Measurements from ENCODE around the gene PRMT5.

The PRMT5 gene

DNA sequence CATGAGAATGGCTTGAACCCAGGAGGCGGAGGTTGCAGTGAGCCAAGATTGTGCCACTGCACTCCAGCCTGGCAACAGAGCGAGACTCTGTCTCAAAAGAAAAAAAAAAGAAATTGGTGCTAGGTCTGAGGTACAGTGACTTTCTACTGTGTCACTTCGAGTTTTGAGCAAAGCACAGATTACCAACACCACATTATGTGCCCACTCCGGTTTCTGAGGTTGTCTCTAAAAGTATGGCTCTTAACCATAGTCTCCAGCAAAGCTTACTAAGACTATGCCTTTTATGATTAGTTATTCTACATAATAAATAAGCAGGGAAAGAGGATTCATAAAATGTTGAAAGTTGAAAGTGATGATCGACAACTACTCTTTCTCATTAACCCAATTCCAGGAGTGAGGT, 18.3 kb downstream of the PRMT5 start:
- no peaks in the 10 kb centered on the region for H3K27me3 ChIP-seq (ENCODE audit: insufficient read depth, low read length, poor library complexity)
- peaks cover 8% of the 10 kb centered on the region for H3K36me3 ChIP-seq (ENCODE audit: control insufficient read depth, insufficient read depth, low read length)
- H4K5ac ChIP-seq (ENCODE audit: low read length): no peak overlapping the region
- H3K4me3 ChIP-seq (ENCODE audit: low read length): no peak overlapping the region
- H3K9ac ChIP-seq (ENCODE audit: low read length): no peak overlapping the region
- no peak overlapping the region for H4K8ac ChIP-seq (ENCODE audit: low read depth, low read length)
- no peak overlapping the region for H3K27ac ChIP-seq (ENCODE audit: low read depth, low read length)
- WGBS (ENCODE audit: extremely low coverage, insufficient coverage, low lambda C conversion rate): no CpG with 5 or more reads among the region's 5 CpGs
- DNase-seq: no peak
- no peak overlapping the region for H3K56ac ChIP-seq (ENCODE audit: low read length)
- no peak overlapping the region for H3K23ac ChIP-seq (ENCODE audit: low read length)
- no peaks in the 10 kb centered on the region for H3K4me1 ChIP-seq (ENCODE audit: control insufficient read depth, low read depth, low read length)
- no peak overlapping the region for H3K4me2 ChIP-seq (ENCODE audit: low read length)
- H3K79me1 ChIP-seq (ENCODE audit: low read length): peaks cover 5% of the 10 kb centered on the region
- H3K79me2 ChIP-seq (ENCODE audit: control insufficient read depth, insufficient read depth, low read length): peaks cover 3% of the 10 kb centered on the region
- no peak overlapping the region for H3K4ac ChIP-seq (ENCODE audit: low read depth, low read length)
- no peak overlapping the region for H2BK120ac ChIP-seq (ENCODE audit: low read depth, low read length)
- no peak overlapping the region for H2BK5ac ChIP-seq (ENCODE audit: low read length)
- no peak overlapping the region for H2AK5ac ChIP-seq (ENCODE audit: low read length)
- no peak overlapping the region for H2BK15ac ChIP-seq (replicated peaks; ENCODE audit: low read depth)
- no peak overlapping the region for H3K18ac ChIP-seq (ENCODE audit: low read length)

- no peak overlapping the region for H3K27ac ChIP-seq (ENCODE audit: low read depth, low read length)
- no peak overlapping the region for H3K56ac ChIP-seq (ENCODE audit: low read length)
- H2AK5ac ChIP-seq (ENCODE audit: low read length): no peak overlapping the region
- no peak overlapping the region for H3K9ac ChIP-seq (ENCODE audit: low read length)
- H3K23ac ChIP-seq (ENCODE audit: low read length): no peak overlapping the region
- no peak overlapping the region for H2BK5ac ChIP-seq (ENCODE audit: low read length)
- no peak overlapping the region for H4K8ac ChIP-seq (ENCODE audit: low read depth, low read length)
- H3K4me3 ChIP-seq (ENCODE audit: low read length): no peak overlapping the region
- H3K27me3 ChIP-seq (ENCODE audit: insufficient read depth, low read length, poor library complexity): no peaks in the 10 kb centered on the region
- peaks cover 3% of the 10 kb centered on the region for H3K79me2 ChIP-seq (ENCODE audit: control insufficient read depth, insufficient read depth, low read length)
- H3K4me2 ChIP-seq (ENCODE audit: low read length): no peak overlapping the region
- H3K4ac ChIP-seq (ENCODE audit: low read depth, low read length): no peak overlapping the region
- no peak overlapping the region for H4K5ac ChIP-seq (ENCODE audit: low read length)
- no peaks in the 10 kb centered on the region for H3K4me1 ChIP-seq (ENCODE audit: control insufficient read depth, low read depth, low read length)
- peaks cover 13% of the 10 kb centered on the region for H3K36me3 ChIP-seq (ENCODE audit: control insufficient read depth, insufficient read depth, low read length)
- no peak overlapping the region for H2BK120ac ChIP-seq (ENCODE audit: low read depth, low read length)
- H2BK15ac ChIP-seq (replicated peaks; ENCODE audit: low read depth): no peak overlapping the region
- H3K79me1 ChIP-seq (ENCODE audit: low read length): peaks cover 5% of the 10 kb centered on the region
- H3K18ac ChIP-seq (ENCODE audit: low read length): no peak overlapping the region
- no peak for DNase-seq
- no CpG with 5 or more reads among the region's 8 CpGs for WGBS (ENCODE audit: extremely low coverage, insufficient coverage, low lambda C conversion rate)
Measured at GRCh38 chr14:22908601-22909000, 20.6 kb downstream of the PRMT5 start.

- DNase-seq: no peak
- H3K27me3 ChIP-seq (ENCODE audit: insufficient read depth, low read length, poor library complexity): no peaks in the 10 kb centered on the region
- H3K36me3 ChIP-seq (ENCODE audit: control insufficient read depth, insufficient read depth, low read length): peaks cover 16% of the 10 kb centered on the region
- peaks cover 3% of the 10 kb centered on the region for H3K79me2 ChIP-seq (ENCODE audit: control insufficient read depth, insufficient read depth, low read length)
- H3K79me1 ChIP-seq (ENCODE audit: low read length): peaks cover 5% of the 10 kb centered on the region
- no peak overlapping the region for H3K9ac ChIP-seq (ENCODE audit: low read length)
- H3K4me3 ChIP-seq (ENCODE audit: low read length): no peak overlapping the region
- H3K56ac ChIP-seq (ENCODE audit: low read length): no peak overlapping the region
- no peak overlapping the region for H4K5ac ChIP-seq (ENCODE audit: low read length)
- H3K4me1 ChIP-seq (ENCODE audit: control insufficient read depth, low read depth, low read length): no peaks in the 10 kb centered on the region
- H3K27ac ChIP-seq (ENCODE audit: low read depth, low read length): no peak overlapping the region
- no peak overlapping the region for H3K23ac ChIP-seq (ENCODE audit: low read length)
- no peak overlapping the region for H2BK15ac ChIP-seq (replicated peaks; ENCODE audit: low read depth)
- H2BK5ac ChIP-seq (ENCODE audit: low read length): no peak overlapping the region
- H2AK5ac ChIP-seq (ENCODE audit: low read length): no peak overlapping the region
- no peak overlapping the region for H2BK120ac ChIP-seq (ENCODE audit: low read depth, low read length)
- no peak overlapping the region for H4K8ac ChIP-seq (ENCODE audit: low read depth, low read length)
- WGBS (ENCODE audit: extremely low coverage, insufficient coverage, low lambda C conversion rate): no CpG with 5 or more reads among the region's 3 CpGs
- H3K18ac ChIP-seq (ENCODE audit: low read length): no peak overlapping the region
- H3K4me2 ChIP-seq (ENCODE audit: low read length): no peak overlapping the region
- H3K4ac ChIP-seq (ENCODE audit: low read depth, low read length): no peak overlapping the region
Measured at GRCh38 chr14:22907429-22907828, 21.7 kb downstream of the PRMT5 start.

DNA sequence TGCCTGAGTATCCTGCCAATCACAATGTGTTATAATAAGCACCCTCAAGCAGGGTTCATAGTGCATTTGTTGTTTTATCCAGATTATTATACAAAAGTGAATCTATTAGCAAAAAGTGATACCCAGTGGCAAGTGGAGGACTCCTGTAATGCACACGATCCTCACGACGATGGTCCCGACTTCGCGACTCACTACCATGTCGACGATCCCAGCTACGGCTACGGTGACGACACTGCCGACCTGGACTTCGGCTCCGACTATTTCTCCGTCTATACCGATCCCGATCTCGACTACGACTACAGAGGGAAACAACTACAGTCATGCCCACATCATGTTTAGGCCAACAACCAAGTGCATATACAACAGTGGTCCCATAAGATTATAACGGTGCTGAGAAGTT, 23.1 kb downstream of the PRMT5 start:
- Histone ChIP-seq H3K79me2 (ENCODE audit: control insufficient read depth, insufficient read depth, low read length) (no peaks in the 10 kb centered on the region), H3K36me3 (ENCODE audit: control insufficient read depth, insufficient read depth, low read length) (peaks cover 20% of the 10 kb centered on the region)
- no peak for DNase-seq

GRCh38 chr14:22905627-22906026, 23.5 kb downstream of the PRMT5 start:
- Histone ChIP-seq H3K4me2 (ENCODE audit: low read length) (no peak overlapping the region), H3K4me1 (ENCODE audit: control insufficient read depth, low read depth, low read length) (no peaks in the 10 kb centered on the region), H3K79me2 (ENCODE audit: control insufficient read depth, insufficient read depth, low read length) (no peaks in the 10 kb centered on the region), H3K4me3 (ENCODE audit: low read length) (no peak overlapping the region), H3K9ac (ENCODE audit: low read length) (no peak overlapping the region), H2BK5ac (ENCODE audit: low read length) (no peak overlapping the region), H3K56ac (ENCODE audit: low read length) (no peak overlapping the region), H2AK5ac (ENCODE audit: low read length) (no peak overlapping the region), H3K23ac (ENCODE audit: low read length) (no peak overlapping the region), H3K27me3 (ENCODE audit: insufficient read depth, low read length, poor library complexity) (no peaks in the 10 kb centered on the region), H3K27ac (ENCODE audit: low read depth, low read length) (no peak overlapping the region), H3K79me1 (ENCODE audit: low read length) (peaks cover 2% of the 10 kb centered on the region), H4K5ac (ENCODE audit: low read length) (no peak overlapping the region), H2BK120ac (ENCODE audit: low read depth, low read length) (no peak overlapping the region), H3K36me3 (ENCODE audit: control insufficient read depth, insufficient read depth, low read length) (peaks cover 23% of the 10 kb centered on the region), H2BK15ac (replicated peaks; ENCODE audit: low read depth) (no peak overlapping the region), H4K8ac (ENCODE audit: low read depth, low read length) (no peak overlapping the region), H3K4ac (ENCODE audit: low read depth, low read length) (no peak overlapping the region), H3K18ac (ENCODE audit: low read length) (no peak overlapping the region)
- WGBS (ENCODE audit: extremely low coverage, insufficient coverage, low lambda C conversion rate): no CpG with 5 or more reads among the region's 4 CpGs
- DNase-seq: no peak

More for the DNA sequence above, 23.1 kb downstream of the PRMT5 start:
- Histone ChIP-seq H3K4me3 (ENCODE audit: low read length) (no peak overlapping the region), H3K4ac (ENCODE audit: low read depth, low read length) (no peak overlapping the region), H2BK5ac (ENCODE audit: low read length) (no peak overlapping the region), H3K27me3 (ENCODE audit: insufficient read depth, low read length, poor library complexity) (no peaks in the 10 kb centered on the region), H3K18ac (ENCODE audit: low read length) (no peak overlapping the region), H4K5ac (ENCODE audit: low read length) (no peak overlapping the region), H4K8ac (ENCODE audit: low read depth, low read length) (no peak overlapping the region), H3K9ac (ENCODE audit: low read length) (no peak overlapping the region), H3K79me1 (ENCODE audit: low read length) (peaks cover 2% of the 10 kb centered on the region), H3K4me1 (ENCODE audit: control insufficient read depth, low read depth, low read length) (no peaks in the 10 kb centered on the region), H3K56ac (ENCODE audit: low read length) (no peak overlapping the region), H2AK5ac (ENCODE audit: low read length) (no peak overlapping the region), H2BK120ac (ENCODE audit: low read depth, low read length) (no peak overlapping the region), H3K23ac (ENCODE audit: low read length) (no peak overlapping the region), H3K4me2 (ENCODE audit: low read length) (no peak overlapping the region), H2BK15ac (replicated peaks; ENCODE audit: low read depth) (no peak overlapping the region), H3K27ac (ENCODE audit: low read depth, low read length) (no peak overlapping the region)
- no CpG with 5 or more reads among the region's 20 CpGs for WGBS (ENCODE audit: extremely low coverage, insufficient coverage, low lambda C conversion rate)

GRCh38 chr14:22903742-22904087, 25.5 kb downstream of the PRMT5 start:
- no peak for DNase-seq
- no peaks in the 10 kb centered on the region for H3K79me2 ChIP-seq (ENCODE audit: control insufficient read depth, insufficient read depth, low read length)
- H2BK5ac ChIP-seq (ENCODE audit: low read length): no peak overlapping the region
- no peaks in the 10 kb centered on the region for H3K27me3 ChIP-seq (ENCODE audit: insufficient read depth, low read length, poor library complexity)
- H3K56ac ChIP-seq (ENCODE audit: low read length): no peak overlapping the region
- no peak overlapping the region for H2AK5ac ChIP-seq (ENCODE audit: low read length)
- no peaks in the 10 kb centered on the region for H3K79me1 ChIP-seq (ENCODE audit: low read length)
- H3K36me3 ChIP-seq (ENCODE audit: control insufficient read depth, insufficient read depth, low read length): peaks cover 20% of the 10 kb centered on the region
- no peak overlapping the region for H3K18ac ChIP-seq (ENCODE audit: low read length)
- H3K4me2 ChIP-seq (ENCODE audit: low read length): no peak overlapping the region
- H2BK15ac ChIP-seq (replicated peaks; ENCODE audit: low read depth): no peak overlapping the region
- no peaks in the 10 kb centered on the region for H3K4me1 ChIP-seq (ENCODE audit: control insufficient read depth, low read depth, low read length)
- no peak overlapping the region for H3K4me3 ChIP-seq (ENCODE audit: low read length)
- H3K4ac ChIP-seq (ENCODE audit: low read depth, low read length): no peak overlapping the region
- no peak overlapping the region for H3K23ac ChIP-seq (ENCODE audit: low read length)
- no peak overlapping the region for H2BK120ac ChIP-seq (ENCODE audit: low read depth, low read length)
- H4K5ac ChIP-seq (ENCODE audit: low read length): no peak overlapping the region
- no peak overlapping the region for H3K9ac ChIP-seq (ENCODE audit: low read length)
- H4K8ac ChIP-seq (ENCODE audit: low read depth, low read length): no peak overlapping the region
- no CpG with 5 or more reads among the region's 2 CpGs for WGBS (ENCODE audit: extremely low coverage, insufficient coverage, low lambda C conversion rate)
- H3K27ac ChIP-seq (ENCODE audit: low read depth, low read length): no peak overlapping the region

All from mesendoderm (in vitro differentiated cells).